ENCODE data around the gene CDH12.
"Not testable (repeated sequence)": the region's sequence is repeated elsewhere in the genome, so short reads cannot be mapped to it uniquely, and the experiment has no call there.

CDH12 gene

DNA sequence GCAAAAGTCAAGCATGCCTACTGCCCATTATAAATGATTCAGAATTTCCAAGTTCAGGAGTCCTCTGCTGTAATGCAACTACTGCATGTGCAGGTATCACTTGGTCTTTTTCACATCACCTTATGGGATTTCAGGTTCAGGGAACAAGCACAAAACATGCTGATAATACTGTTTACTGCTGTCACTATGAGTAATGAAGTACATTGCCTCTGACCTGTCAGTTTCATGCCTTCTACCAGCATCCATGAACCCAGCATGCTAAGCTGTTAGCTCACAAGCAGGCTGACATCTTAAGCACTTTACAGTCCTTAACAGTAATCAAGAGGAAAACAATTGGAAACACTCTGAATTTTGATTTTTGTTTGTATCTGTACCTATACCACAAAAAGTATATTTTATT, 743.8 kb downstream of the CDH12 start:
- DNase-seq: no peak

- no peak for DNase-seq
Measured at GRCh38 chr5:22108545-22108944, 744.6 kb downstream of the CDH12 start.

DNA sequence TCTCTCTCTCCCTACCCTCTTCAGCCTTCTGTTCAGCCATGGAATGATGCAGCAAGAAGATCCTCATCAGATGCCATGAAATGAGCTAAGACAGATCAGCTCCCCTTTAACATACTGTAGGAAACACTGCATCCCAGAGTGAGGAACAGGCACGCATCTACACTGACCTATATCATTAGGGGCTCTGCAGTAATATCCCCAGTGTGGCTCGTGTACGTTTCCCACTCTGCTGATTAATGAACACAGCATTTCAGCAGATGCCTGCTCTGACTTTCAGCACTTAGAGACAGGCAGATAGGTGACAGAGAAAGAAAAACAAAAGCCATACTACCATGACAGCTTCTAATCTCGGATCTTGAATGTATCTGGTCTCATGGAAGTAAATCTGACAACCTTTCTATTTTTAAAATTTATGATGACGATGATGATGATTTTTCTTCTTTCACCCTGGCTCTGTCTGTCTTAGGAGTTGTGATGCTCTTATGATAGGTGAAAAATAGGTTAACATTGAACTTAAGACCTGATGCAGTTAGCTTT, 750.3 kb downstream of the CDH12 start:
- no peak for DNase-seq

DNA sequence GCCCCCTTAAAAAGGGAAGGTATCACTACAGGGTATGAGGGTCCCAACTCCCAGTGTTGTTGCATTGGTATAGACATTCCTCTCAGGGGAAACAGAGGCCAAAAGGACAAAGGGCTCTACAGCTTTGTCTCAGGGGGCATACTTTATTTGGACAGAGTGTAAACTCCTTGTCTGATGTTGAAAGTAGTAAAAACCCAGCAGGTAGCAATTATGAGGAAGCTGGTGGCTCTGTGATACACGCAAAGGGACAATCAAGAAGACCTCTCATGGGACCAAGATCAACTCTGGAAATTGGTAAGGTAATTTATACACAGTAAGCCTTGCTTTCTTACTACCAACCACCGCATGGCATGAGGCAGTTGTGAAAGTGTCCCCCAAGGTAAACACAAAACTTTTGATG, 764.6 kb downstream of the CDH12 start:
- no peak for DNase-seq

GRCh38 chr5:22079566-22079965, 773.6 kb downstream of the CDH12 start:
- DNase-seq: no peak

DNA sequence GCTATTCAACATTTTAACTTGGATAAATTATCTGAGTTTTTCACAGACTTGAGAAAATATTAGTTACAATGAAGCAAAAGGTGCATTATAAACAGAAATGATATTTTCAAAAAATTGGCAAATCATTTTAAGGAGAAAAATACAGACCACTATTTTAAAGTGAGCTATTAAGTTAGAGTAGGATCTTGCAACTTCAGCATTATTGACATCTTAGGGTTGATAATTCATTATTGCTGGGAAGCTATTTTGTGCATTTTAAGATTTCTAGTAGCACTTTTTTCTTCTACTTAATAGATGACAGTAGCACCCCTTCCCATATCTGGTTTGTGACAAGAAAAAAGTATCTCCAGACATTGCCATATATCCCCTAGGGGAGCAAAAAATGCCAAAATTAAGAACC, 774.1 kb downstream of the CDH12 start:
- no peak for DNase-seq

DNA sequence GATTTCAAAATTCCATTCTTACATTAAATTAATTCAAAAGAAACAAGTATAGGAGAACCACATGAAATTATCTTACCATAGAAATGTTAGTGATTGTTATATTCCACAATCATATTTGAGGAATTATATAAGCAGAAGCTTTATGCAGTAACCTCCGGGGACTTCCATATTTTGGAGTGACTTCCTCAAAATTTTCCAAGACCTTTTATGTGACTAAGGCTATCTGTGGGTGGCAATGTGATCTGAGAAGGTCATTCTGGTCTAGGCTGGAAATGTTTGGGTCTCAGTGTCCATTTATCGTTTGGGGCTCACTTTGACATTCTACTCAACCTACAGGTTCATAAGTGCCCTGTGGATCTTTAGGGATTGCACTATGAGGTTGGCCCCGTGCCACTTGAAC, 776.6 kb downstream of the CDH12 start:
- no peak for DNase-seq

DNA sequence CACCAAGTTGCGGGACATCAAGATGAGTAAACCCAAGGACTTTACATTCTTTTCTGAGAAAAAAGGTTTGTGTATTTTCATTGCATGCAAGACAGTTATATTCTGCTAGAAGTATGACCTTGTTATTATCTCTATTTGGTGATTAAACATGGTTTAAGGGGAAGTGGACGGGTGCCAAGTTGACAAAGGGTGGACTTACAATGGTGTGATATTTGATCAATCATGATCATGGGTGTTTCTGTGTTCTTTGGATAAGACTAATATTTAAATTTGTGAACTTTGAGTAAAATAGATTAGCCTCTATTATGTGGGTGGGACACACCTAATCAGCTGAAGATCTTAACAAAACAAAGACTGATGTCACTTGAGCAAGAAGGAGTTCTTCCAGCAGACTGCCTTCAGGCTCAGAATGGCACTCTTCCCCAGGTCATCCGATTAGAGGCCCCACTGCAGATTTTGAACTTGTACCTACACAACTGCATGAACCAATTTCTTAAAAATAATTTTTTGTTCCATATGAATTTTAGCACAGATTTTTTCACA, 782.9 kb downstream of the CDH12 start:
- peak; percentile 32 for DNase-seq

GRCh38 chr5:22063717-22064116, 789.4 kb downstream of the CDH12 start:
- no peak for DNase-seq

- no peak for DNase-seq
Measured at GRCh38 chr5:22058620-22059019, 794.5 kb downstream of the CDH12 start.

GRCh38 chr5:22057012-22057411, 796.1 kb downstream of the CDH12 start:
- DNase-seq: no peak

GRCh38 chr5:22056601-22057000, 796.5 kb downstream of the CDH12 start:
- no peak for DNase-seq

DNA sequence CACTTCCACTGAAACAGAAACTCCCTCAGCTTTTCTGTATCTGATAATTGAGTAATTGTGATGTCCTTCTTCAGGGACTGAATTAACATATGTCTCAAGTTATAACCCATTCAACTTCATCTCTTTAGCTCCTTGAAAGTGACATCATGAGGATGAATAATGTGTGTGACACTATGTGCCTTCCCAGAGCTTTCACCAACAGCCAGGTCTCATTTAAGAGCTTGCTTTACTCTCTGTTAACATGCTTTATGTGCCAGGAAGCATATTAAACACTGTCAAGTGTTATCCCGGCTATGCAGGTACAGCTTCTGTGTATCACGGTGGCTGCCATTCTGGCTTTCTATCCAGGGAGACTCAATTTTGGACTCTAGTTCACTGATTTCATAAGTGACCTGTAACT, 799.9 kb downstream of the CDH12 start:
- peak; percentile 68 for DNase-seq

GRCh38 chr5:22051881-22052280, 801.3 kb downstream of the CDH12 start:
- DNase-seq: no peak

DNA sequence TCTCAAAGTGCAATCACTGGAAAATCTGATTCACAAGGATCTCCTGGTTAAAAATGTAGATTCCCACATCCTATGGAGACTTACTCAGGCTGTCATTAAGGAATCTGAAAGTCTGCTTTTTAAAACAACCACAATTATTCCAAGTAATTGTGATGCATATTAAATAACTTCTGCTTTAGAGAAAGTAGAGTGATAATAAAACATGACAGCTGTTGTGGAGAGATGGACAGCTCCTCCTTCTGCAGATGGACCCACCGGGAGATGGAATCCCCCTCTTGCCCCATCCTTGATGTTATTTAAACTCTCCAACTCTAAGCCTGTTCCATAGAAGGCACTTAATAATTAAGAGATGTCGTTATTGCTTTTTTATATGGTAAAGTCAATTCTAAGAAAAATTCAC, 802.2 kb downstream of the CDH12 start:
- DNase-seq: no peak

- no peak for DNase-seq
Measured at GRCh38 chr5:22044229-22044628, 808.9 kb downstream of the CDH12 start.

DNA sequence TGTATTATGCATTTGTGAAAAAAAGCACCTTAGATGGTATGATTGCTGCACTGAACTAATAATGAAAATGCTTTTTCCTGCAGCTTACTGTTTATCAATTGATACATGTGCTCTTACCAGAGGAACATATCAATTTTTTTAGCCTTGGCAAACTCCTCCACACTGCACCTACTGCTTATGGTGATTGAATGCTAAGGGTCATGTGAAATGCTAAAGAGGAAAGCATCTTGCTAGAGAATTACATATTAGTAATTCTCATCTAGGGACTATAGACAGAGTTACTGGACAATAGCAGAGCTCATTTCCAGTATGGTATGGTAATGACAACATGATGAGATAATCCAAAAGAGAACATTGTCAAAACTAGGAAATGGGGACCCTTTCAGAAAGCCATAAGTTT, 817.1 kb downstream of the CDH12 start:
- no peak for DNase-seq

DNA sequence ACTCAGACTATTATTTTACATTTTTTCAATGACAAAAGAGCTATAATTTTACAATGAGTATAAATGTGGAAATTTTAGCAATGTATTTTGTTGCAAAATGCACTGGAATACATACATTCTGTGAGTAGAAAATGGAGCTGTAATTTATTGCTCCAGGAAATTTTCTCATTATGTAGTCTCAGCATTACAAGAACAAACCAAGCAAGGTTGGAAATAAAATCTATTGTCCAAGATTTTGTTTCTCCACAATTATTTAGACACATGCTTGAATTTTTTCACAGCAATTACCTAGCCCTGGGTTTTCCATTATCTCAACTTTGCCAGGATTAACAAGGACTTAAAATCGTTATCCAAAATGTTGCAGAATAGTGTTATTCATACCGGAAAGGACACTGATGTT, 820.1 kb downstream of the CDH12 start:
- DNase-seq: no peak

- no peak for DNase-seq
Measured at GRCh38 chr5:22023784-22024183, 829.4 kb downstream of the CDH12 start.

- not testable (repeated sequence) for DNase-seq
Measured at GRCh38 chr5:22012893-22013292, 840.3 kb downstream of the CDH12 start.

- not testable (repeated sequence) for DNase-seq
Measured at GRCh38 chr5:22010808-22011207, 842.3 kb downstream of the CDH12 start.

DNA sequence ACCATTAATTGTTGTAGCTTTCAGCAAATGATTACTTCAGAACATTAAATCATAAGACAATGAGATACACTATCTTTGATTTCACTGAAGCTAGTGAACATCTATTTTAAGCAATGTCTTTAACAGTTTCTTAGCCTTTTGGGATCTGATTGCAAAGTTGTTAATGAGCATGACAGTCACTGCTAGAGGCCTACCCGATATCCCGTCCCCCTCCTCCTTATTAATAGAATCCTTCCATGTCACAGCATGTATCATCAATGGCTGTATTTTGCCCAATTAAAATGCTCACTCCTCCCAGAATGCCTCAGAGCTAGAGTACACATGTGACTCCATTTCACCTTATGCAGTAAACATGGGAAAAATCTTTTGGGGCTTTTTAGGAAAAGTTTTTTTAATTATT, 852.0 kb downstream of the CDH12 start:
- not testable (repeated sequence) for DNase-seq

- not testable (repeated sequence) for DNase-seq
Measured at GRCh38 chr5:21985799-21986198, 867.3 kb downstream of the CDH12 start.

GRCh38 chr5:21951571-21951970, 901.6 kb downstream of the CDH12 start:
- DNase-seq: not testable (repeated sequence)

DNA sequence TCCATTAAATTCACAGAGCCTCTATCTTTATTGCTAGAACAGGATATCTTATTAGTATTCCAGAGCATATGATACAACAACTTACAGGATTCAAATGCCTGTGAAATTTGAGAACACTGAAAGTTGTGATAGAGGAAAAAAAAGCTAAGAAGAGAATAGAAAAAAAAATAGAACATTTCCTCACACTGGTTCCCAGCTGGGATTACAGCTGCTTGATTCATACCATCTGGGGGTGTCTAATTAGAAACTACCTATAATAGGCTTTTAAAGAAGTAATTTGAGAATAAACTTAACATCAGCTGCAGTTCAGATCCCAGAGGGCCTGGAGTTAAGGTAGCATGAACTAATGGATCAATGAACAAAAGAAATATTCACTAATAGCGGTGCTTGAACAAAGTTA, 922.0 kb downstream of the CDH12 start:
- no peak for DNase-seq
